HEK293 (cell line): ENCODE measurements around the gene STAT2.

ENCODE experiments used
- AEBP2 ChIP-seq: fragments of 450-650 bp; formaldehyde crosslinking; IDR thresholded peaks from 2 replicates; pipeline ENCODE4 v1.5.1; 2016; ENCODE audit warnings: missing biosample characterization, missing genetic modification characterization, borderline replicate concordance
- BCL11A ChIP-seq: fragments of 450-650 bp; formaldehyde crosslinking; IDR thresholded peaks from 2 replicates; pipeline ENCODE4 v1.5.1; 2016; ENCODE audit warnings: low read depth, missing biosample characterization, missing genetic modification characterization
- ELK4 ChIP-seq: IDR thresholded peaks from 2 replicates; pipeline ENCODE4 v1.6.1; 2011; ENCODE audit warnings: mild to moderate bottlenecking, low read depth, low read length, borderline replicate concordance
- GFI1B ChIP-seq: fragments of 450-650 bp; formaldehyde crosslinking; IDR thresholded peaks from 2 replicates; pipeline ENCODE4 v1.5.1; 2016; ENCODE audit warnings: missing biosample characterization, missing genetic modification characterization
- HOXA7 ChIP-seq: sonication (generic); formaldehyde crosslinking; IDR thresholded peaks from 2 replicates; pipeline ENCODE4 v1.8.1; 2022; ENCODE audit warnings: missing genetic modification reagents, borderline replicate concordance
- REPIN1 ChIP-seq: fragments of 450-650 bp; formaldehyde crosslinking; IDR thresholded peaks from 2 replicates; pipeline ENCODE4 v1.5.1; 2017; ENCODE audit warnings: missing biosample characterization, missing genetic modification characterization, low read depth
- ZBTB1 ChIP-seq: fragments of 450-650 bp; formaldehyde crosslinking; IDR thresholded peaks from 2 replicates; pipeline ENCODE4 v1.5.1; 2016; ENCODE audit warnings: missing biosample characterization, missing genetic modification characterization
- ZBTB6 ChIP-seq: fragments of 450-650 bp; formaldehyde crosslinking; IDR thresholded peaks from 2 replicates; pipeline ENCODE4 v1.5.1; 2017; ENCODE audit warnings: missing biosample characterization, missing genetic modification characterization
- ZFP3 ChIP-seq: fragments of 450-650 bp; formaldehyde crosslinking; IDR thresholded peaks from 2 replicates; pipeline ENCODE4 v1.5.1; 2016; ENCODE audit warnings: low read depth, missing biosample characterization, missing genetic modification characterization
- ZNF114 ChIP-seq: fragments of 450-650 bp; formaldehyde crosslinking; IDR thresholded peaks from 2 replicates; pipeline ENCODE4 v1.5.0; 2017; ENCODE audit warnings: missing biosample characterization, missing genetic modification characterization
- ZNF16 ChIP-seq: fragments of 450-650 bp; formaldehyde crosslinking; IDR thresholded peaks from 2 replicates; pipeline ENCODE4 v1.5.1; 2016; ENCODE audit warnings: low read depth, missing biosample characterization, missing genetic modification characterization
- ZNF184 ChIP-seq: fragments of 450-650 bp; IDR thresholded peaks from 2 replicates; pipeline ENCODE4 v1.5.1; 2018; ENCODE audit warnings: missing biosample characterization, mild to moderate bottlenecking, missing genetic modification characterization
- ZNF2 ChIP-seq: fragments of 450-650 bp; formaldehyde crosslinking; IDR thresholded peaks from 2 replicates; pipeline ENCODE4 v1.5.1; 2016; ENCODE audit warnings: missing biosample characterization, missing genetic modification characterization
- ZNF221 ChIP-seq: fragments of 450-650 bp; formaldehyde crosslinking; IDR thresholded peaks from 2 replicates; pipeline ENCODE4 v1.5.1; 2017; ENCODE audit warnings: missing biosample characterization, missing genetic modification characterization, borderline replicate concordance
- ZNF248 ChIP-seq: fragments of 450-650 bp; formaldehyde crosslinking; IDR thresholded peaks from 2 replicates; pipeline ENCODE4 v1.5.1; 2017; ENCODE audit warnings: missing biosample characterization, missing genetic modification characterization
- ZNF266 ChIP-seq: fragments of 450-650 bp; formaldehyde crosslinking; IDR thresholded peaks from 2 replicates; pipeline ENCODE4 v1.5.1; 2016; ENCODE audit warnings: missing biosample characterization, missing genetic modification characterization, low read depth
- ZNF350 ChIP-seq: fragments of 450-650 bp; formaldehyde crosslinking; IDR thresholded peaks from 2 replicates; pipeline ENCODE4 v1.5.0; 2017; ENCODE audit warnings: missing biosample characterization, mild to moderate bottlenecking, missing genetic modification characterization
- ZNF404 ChIP-seq: fragments of 450-650 bp; formaldehyde crosslinking; IDR thresholded peaks from 2 replicates; pipeline ENCODE4 v1.5.1; 2017; ENCODE audit warnings: missing biosample characterization, missing genetic modification characterization
- ZNF501 ChIP-seq: fragments of 450-650 bp; formaldehyde crosslinking; IDR thresholded peaks from 2 replicates; pipeline ENCODE4 v1.5.1; 2016; ENCODE audit warnings: missing biosample characterization, missing genetic modification characterization
- ZNF514 ChIP-seq: fragments of 450-650 bp; formaldehyde crosslinking; IDR thresholded peaks from 2 replicates; pipeline ENCODE4 v1.5.1; 2016; ENCODE audit warnings: missing biosample characterization, missing genetic modification characterization
- ZNF560 ChIP-seq: fragments of 450-650 bp; formaldehyde crosslinking; IDR thresholded peaks from 2 replicates; pipeline ENCODE4 v1.5.1; 2017; ENCODE audit warnings: missing biosample characterization, missing genetic modification characterization, borderline replicate concordance
- ZNF623 ChIP-seq: fragments of 450-650 bp; formaldehyde crosslinking; IDR thresholded peaks from 2 replicates; pipeline ENCODE4 v1.5.1; 2016; ENCODE audit warnings: missing biosample characterization, missing genetic modification characterization
- ZNF629 ChIP-seq: fragments of 450-650 bp; formaldehyde crosslinking; IDR thresholded peaks from 2 replicates; pipeline ENCODE4 v1.5.1; 2017; ENCODE audit warnings: missing biosample characterization, missing genetic modification characterization
- ZNF658 ChIP-seq: fragments of 450-650 bp; formaldehyde crosslinking; IDR thresholded peaks from 2 replicates; pipeline ENCODE4; 2016; ENCODE audit warnings: missing biosample characterization, missing genetic modification characterization
- TF ChIP-seq, protein P1 (sequence below): fragments of 450-650 bp; formaldehyde crosslinking; IDR thresholded peaks from 2 replicates; pipeline ENCODE4 v1.5.1; 2017; ENCODE audit warnings: missing biosample characterization, missing genetic modification characterization
- TF ChIP-seq, protein P2 (sequence below): fragments of 450-650 bp; IDR thresholded peaks from 2 replicates; pipeline ENCODE4 v1.5.1; 2018; ENCODE audit warnings: missing biosample characterization, mild to moderate bottlenecking, missing genetic modification characterization
- TF ChIP-seq, protein P3 (sequence below): fragments of 450-650 bp; formaldehyde crosslinking; IDR thresholded peaks from 2 replicates; pipeline ENCODE4 v1.5.1; 2016; ENCODE audit warnings: missing biosample characterization, missing genetic modification characterization
- TF ChIP-seq, protein P4 (sequence below): fragments of 450-650 bp; formaldehyde crosslinking; IDR thresholded peaks from 2 replicates; pipeline ENCODE4 v1.5.1; 2016; ENCODE audit warnings: missing biosample characterization, missing genetic modification characterization, low read depth
- TF ChIP-seq, protein P5 (sequence below): fragments of 450-650 bp; formaldehyde crosslinking; IDR thresholded peaks from 2 replicates; pipeline ENCODE4 v1.5.1; 2017; ENCODE audit warnings: missing biosample characterization, mild to moderate bottlenecking, missing genetic modification characterization, moderate library complexity

Gene STAT2

GRCh38 chr12:56359851-56360767 lies at the start of gene STAT2 (continued):
- TF ChIP-seq, protein P1, sequence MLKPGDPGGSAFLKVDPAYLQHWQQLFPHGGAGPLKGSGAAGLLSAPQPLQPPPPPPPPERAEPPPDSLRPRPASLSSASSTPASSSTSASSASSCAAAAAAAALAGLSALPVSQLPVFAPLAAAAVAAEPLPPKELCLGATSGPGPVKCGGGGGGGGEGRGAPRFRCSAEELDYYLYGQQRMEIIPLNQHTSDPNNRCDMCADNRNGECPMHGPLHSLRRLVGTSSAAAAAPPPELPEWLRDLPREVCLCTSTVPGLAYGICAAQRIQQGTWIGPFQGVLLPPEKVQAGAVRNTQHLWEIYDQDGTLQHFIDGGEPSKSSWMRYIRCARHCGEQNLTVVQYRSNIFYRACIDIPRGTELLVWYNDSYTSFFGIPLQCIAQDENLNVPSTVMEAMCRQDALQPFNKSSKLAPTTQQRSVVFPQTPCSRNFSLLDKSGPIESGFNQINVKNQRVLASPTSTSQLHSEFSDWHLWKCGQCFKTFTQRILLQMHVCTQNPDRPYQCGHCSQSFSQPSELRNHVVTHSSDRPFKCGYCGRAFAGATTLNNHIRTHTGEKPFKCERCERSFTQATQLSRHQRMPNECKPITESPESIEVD (tag by site-specific recombination): no peak
- TF ChIP-seq ZNF623 (tag by site-specific recombination) (no peak), ZNF221 (tag by site-specific recombination) (no peak), AEBP2 (tag by site-specific recombination) (no peak), BCL11A (tag by site-specific recombination) (no peak), ZNF658 (tag by site-specific recombination) (no peak), ZNF248 (no peak), ZBTB6 (tag by site-specific recombination) (peak; percentile 96), ZNF629 (tag by site-specific recombination) (peak; percentile 76), ZNF114 (tag by site-specific recombination) (no peak), ZNF2 (tag by site-specific recombination) (no peak; the same call in 1 of the 2 replicates), ZNF501 (tag by site-specific recombination) (peak; percentile 63; the same call in 1 of the 2 replicates), ZNF404 (tag by site-specific recombination) (no peak), ZNF184 (tag by site-specific recombination) (no peak), ELK4 (peak; percentile 42; the same call in 1 of the 2 replicates), REPIN1 (tag by site-specific recombination) (no peak), ZNF560 (tag by site-specific recombination) (no peak), ZNF16 (tag by site-specific recombination) (no peak), ZBTB1 (tag by site-specific recombination) (no peak), ZNF514 (no peak), ZFP3 (tag by site-specific recombination) (no peak), GFI1B (tag by site-specific recombination) (no peak), ZNF350 (tag by site-specific recombination) (no peak), HOXA7 (no peak), ZNF266 (tag by site-specific recombination) (no peak)
- TF ChIP-seq, protein P2, sequence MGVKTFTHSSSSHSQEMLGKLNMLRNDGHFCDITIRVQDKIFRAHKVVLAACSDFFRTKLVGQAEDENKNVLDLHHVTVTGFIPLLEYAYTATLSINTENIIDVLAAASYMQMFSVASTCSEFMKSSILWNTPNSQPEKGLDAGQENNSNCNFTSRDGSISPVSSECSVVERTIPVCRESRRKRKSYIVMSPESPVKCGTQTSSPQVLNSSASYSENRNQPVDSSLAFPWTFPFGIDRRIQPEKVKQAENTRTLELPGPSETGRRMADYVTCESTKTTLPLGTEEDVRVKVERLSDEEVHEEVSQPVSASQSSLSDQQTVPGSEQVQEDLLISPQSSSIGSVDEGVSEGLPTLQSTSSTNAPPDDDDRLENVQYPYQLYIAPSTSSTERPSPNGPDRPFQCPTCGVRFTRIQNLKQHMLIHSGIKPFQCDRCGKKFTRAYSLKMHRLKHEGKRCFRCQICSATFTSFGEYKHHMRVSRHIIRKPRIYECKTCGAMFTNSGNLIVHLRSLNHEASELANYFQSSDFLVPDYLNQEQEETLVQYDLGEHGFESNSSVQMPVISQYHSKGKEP (tag by site-specific recombination): no peak
- TF ChIP-seq, protein P3, sequence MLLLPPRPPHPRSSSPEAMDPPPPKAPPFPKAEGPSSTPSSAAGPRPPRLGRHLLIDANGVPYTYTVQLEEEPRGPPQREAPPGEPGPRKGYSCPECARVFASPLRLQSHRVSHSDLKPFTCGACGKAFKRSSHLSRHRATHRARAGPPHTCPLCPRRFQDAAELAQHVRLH (tag by site-specific recombination): peak; percentile 54
- TF ChIP-seq, protein P4, sequence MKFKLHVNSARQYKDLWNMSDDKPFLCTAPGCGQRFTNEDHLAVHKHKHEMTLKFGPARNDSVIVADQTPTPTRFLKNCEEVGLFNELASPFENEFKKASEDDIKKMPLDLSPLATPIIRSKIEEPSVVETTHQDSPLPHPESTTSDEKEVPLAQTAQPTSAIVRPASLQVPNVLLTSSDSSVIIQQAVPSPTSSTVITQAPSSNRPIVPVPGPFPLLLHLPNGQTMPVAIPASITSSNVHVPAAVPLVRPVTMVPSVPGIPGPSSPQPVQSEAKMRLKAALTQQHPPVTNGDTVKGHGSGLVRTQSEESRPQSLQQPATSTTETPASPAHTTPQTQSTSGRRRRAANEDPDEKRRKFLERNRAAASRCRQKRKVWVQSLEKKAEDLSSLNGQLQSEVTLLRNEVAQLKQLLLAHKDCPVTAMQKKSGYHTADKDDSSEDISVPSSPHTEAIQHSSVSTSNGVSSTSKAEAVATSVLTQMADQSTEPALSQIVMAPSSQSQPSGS (tag by site-specific recombination): no peak; the same call in 1 of the 2 replicates
- TF ChIP-seq, protein P5, sequence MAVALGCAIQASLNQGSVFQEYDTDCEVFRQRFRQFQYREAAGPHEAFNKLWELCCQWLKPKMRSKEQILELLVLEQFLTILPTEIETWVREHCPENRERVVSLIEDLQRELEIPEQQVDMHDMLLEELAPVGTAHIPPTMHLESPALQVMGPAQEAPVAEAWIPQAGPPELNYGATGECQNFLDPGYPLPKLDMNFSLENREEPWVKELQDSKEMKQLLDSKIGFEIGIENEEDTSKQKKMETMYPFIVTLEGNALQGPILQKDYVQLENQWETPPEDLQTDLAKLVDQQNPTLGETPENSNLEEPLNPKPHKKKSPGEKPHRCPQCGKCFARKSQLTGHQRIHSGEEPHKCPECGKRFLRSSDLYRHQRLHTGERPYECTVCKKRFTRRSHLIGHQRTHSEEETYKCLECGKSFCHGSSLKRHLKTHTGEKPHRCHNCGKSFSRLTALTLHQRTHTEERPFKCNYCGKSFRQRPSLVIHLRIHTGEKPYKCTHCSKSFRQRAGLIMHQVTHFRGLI: no peak
